Measurements from ENCODE around the gene TMBIM1.

Gene TMBIM1

GRCh38 chr2:218292048-218293014, at the start of gene TMBIM1:
Gene TMBIM1, minus strand, starts transcription at chr2:218292503. Its CDS starts 10,362 bp downstream, at chr2:218282141.
- peak; percentile 74 for DNase-seq

- DNase-seq = no peak
These were observed 49.1 kb upstream of the TMBIM1 start for GRCh38 chr2:218341381-218341780.

GRCh38 chr2:218340656-218341055, 48.4 kb upstream of the TMBIM1 start:
- no peak for DNase-seq

- DNase-seq = no peak
These were observed 42.2 kb upstream of the TMBIM1 start for GRCh38 chr2:218334531-218334930.

GRCh38 chr2:218332920-218333645, 40.8 kb upstream of the TMBIM1 start:
- no peak for DNase-seq

GRCh38 chr2:218332288-218332687, 40.0 kb upstream of the TMBIM1 start:
- no peak for DNase-seq

GRCh38 chr2:218331745-218332144, 39.4 kb upstream of the TMBIM1 start:
- DNase-seq = no peak

- no peak for DNase-seq
These were observed 37.7 kb upstream of the TMBIM1 start for GRCh38 chr2:218329826-218330593.

- no peak for DNase-seq
These were observed 36.9 kb upstream of the TMBIM1 start for GRCh38 chr2:218329027-218329825.

GRCh38 chr2:218328294-218328693, 36.0 kb upstream of the TMBIM1 start:
- DNase-seq = no peak

- no peak for DNase-seq
These were observed 35.3 kb upstream of the TMBIM1 start for GRCh38 chr2:218327451-218328210.

- DNase-seq = no peak
These were observed 34.0 kb upstream of the TMBIM1 start for GRCh38 chr2:218326315-218326714.

GRCh38 chr2:218325566-218326160, 33.4 kb upstream of the TMBIM1 start:
- DNase-seq = no peak

GRCh38 chr2:218323526-218324472, 31.5 kb upstream of the TMBIM1 start:
- DNase-seq = peak; percentile 72

- peak; percentile 72 for DNase-seq
These were observed 30.6 kb upstream of the TMBIM1 start for GRCh38 chr2:218322768-218323525.

- no peak for DNase-seq
These were observed 28.5 kb upstream of the TMBIM1 start for GRCh38 chr2:218320704-218321336.

- no peak for DNase-seq
These were observed 27.6 kb upstream of the TMBIM1 start for GRCh38 chr2:218319813-218320365.

GRCh38 chr2:218318241-218318640, 25.9 kb upstream of the TMBIM1 start:
- no peak for DNase-seq

Measured in fibroblast of skin of right quadriceps (primary cell).